Suprapubic skin (tissue), 4 donors: Measurements from ENCODE around the gene CBX4. TPM values are rescaled to one million over a fixed set of nuclear protein-coding genes. Genes with fewer than 3 reads are reported as not detected.

Experiments
- DNase-seq, 2 donors: peaks; one replicate each; pipeline ENCODE4 v3.0.0-alpha.2; 2019; ENCODE audit warnings: low spot score in 2 of 2
- H3K27ac ChIP-seq: fragments of 200-600 bp; sonication (generic); one replicate; pipeline ENCODE4 v1.5.1; 2019
- H3K27me3 ChIP-seq: fragments of 200-600 bp; sonication (generic); one replicate; pipeline ENCODE4 v1.5.1; 2019
- H3K36me3 ChIP-seq: fragments of 200-600 bp; sonication (generic); one replicate; pipeline ENCODE4 v1.5.1; 2019
- H3K4me1 ChIP-seq: fragments of 200-600 bp; sonication (generic); one replicate; pipeline ENCODE4 v1.5.1; 2019
- H3K4me3 ChIP-seq: fragments of 200-600 bp; sonication (generic); one replicate; pipeline ENCODE4 v1.5.1; 2019; ENCODE audit warnings: mild to moderate bottlenecking
- H3K9me3 ChIP-seq: fragments of 200-600 bp; sonication (generic); one replicate; pipeline ENCODE4 v1.5.1; 2019
- CTCF ChIP-seq, 2 donors: fragments of 200-600 bp in 1 of 2; fragments of 450-650 bp in 1 of 2; sonication (generic) in 1 of 2; IDR thresholded peaks; one replicate each; pipeline ENCODE4 v1.5.1; 2016 to 2019; ENCODE audit warnings: antibody characterized with exemption in 2 of 2, mild to moderate bottlenecking in 1 of 2, moderate library complexity in 1 of 2
- EP300 ChIP-seq: sonication (generic); formaldehyde crosslinking; IDR thresholded peaks from one replicate; pipeline ENCODE4 v1.6.1; 2017; ENCODE audit warnings: antibody characterized with exemption
- POLR2A ChIP-seq, 2 donors: fragments of 450-650 bp; IDR thresholded peaks; one replicate each; pipeline ENCODE4 v1.6.1; 2017; ENCODE audit warnings: antibody characterized with exemption in 2 of 2, mild to moderate bottlenecking in 2 of 2, moderate library complexity in 2 of 2
- POLR2AphosphoS5 ChIP-seq, 3 donors: sonication (generic); formaldehyde crosslinking; IDR thresholded peaks; one replicate each; pipeline ENCODE4 v1.6.1; 2017; ENCODE audit warnings: antibody characterized with exemption in 3 of 3
- WGBS: methylation state at CpG from one replicate; pipeline ENCODE4 v1.1.5; 2018; 5-methylcytosine and 5-hydroxymethylcytosine counted together
- total RNA-seq, 4 donors: library from RNA; depleted of rRNA; stranded (reverse); fragments of >200 nt; gene quantifications; one replicate each; pipeline ENCODE4 v1.1.0, GENCODE V29; 2016

The CBX4 gene
- total RNA-seq, 4 donors from 2014 or later, result 33.0 to 47.7 (median 38.0) TPM

DNA sequence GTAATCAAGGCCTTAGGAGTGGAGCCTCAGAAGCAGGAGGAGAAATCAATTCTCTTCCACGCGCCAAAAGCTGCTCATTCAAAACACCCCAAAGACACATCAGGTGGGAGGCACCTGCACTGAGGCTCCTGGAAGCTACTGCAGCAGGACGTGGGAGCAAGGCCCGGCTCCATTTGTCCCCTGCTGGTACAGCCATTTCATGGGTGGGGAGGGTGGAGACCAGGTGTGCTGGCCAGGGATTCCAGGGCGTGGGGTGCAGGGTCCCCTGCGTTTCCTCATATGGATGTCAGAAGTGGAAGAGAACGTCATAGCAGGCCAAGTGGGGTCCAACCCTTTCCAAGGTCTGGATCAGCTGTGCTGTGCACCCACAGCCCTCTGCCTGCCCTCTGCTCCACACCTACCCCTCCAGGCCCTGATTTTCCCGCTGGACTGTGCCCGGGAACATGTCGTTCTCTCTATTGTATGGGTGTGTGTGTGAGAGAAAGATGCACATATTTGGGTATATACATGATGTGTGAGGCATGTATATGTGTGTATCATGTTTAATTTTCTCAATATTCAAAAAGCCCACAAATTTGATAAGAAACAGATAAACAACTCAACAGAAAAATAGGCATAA is 39.2 kb upstream of the CBX4 start:
- 72% methylated on average over 6 of the region's 10 CpGs for WGBS
- H3K4me1 ChIP-seq, result no peaks in the 10 kb centered on the region
- peaks cover 21% of the 10 kb centered on the region for H3K27me3 ChIP-seq
- no peaks in the 10 kb centered on the region for H3K36me3 ChIP-seq
- no peak for DNase-seq
- H3K4me3 ChIP-seq, result no peak overlapping the region
- no peak for TF ChIP-seq POLR2AphosphoS5 (IDR thresholded peaks at IDR 0.05)
- no peak for TF ChIP-seq EP300
- H3K27ac ChIP-seq, result no peak overlapping the region
- H3K9me3 ChIP-seq, result no peaks in the 10 kb centered on the region

GRCh38 chr17:79877041-79877440 is 37.8 kb upstream of the CBX4 start:
- Histone ChIP-seq H3K36me3 (no peaks in the 10 kb centered on the region), H3K27ac (no peak overlapping the region), H3K4me1 (no peaks in the 10 kb centered on the region), H3K9me3 (no peaks in the 10 kb centered on the region), H3K4me3 (no peak overlapping the region), H3K27me3 (peaks cover 16% of the 10 kb centered on the region)
- no peak for DNase-seq
- TF ChIP-seq CTCF (IDR thresholded peaks at IDR 0.05), result no peak
- TF ChIP-seq POLR2A (IDR thresholded peaks at IDR 0.05), result no peak
- TF ChIP-seq EP300, result no peak
- no peak for TF ChIP-seq POLR2AphosphoS5 (IDR thresholded peaks at IDR 0.05)
- 78% methylated on average over 6 of the region's 6 CpGs for WGBS

- WGBS, result 73% methylated on average over 4 of the region's 4 CpGs
- H3K27ac ChIP-seq, result no peak overlapping the region
- H3K27me3 ChIP-seq, result peaks cover 11% of the 10 kb centered on the region
- H3K36me3 ChIP-seq, result no peaks in the 10 kb centered on the region
- no peak for DNase-seq
- no peak for TF ChIP-seq POLR2AphosphoS5 (IDR thresholded peaks at IDR 0.05)
- no peak for TF ChIP-seq POLR2A (IDR thresholded peaks at IDR 0.05)
- no peak for TF ChIP-seq EP300
- no peak for TF ChIP-seq CTCF (IDR thresholded peaks at IDR 0.05)
- H3K4me1 ChIP-seq, result no peaks in the 10 kb centered on the region
- no peaks in the 10 kb centered on the region for H3K9me3 ChIP-seq
- no peak overlapping the region for H3K4me3 ChIP-seq
These were observed 36.3 kb upstream of the CBX4 start for GRCh38 chr17:79875511-79875910.

DNA sequence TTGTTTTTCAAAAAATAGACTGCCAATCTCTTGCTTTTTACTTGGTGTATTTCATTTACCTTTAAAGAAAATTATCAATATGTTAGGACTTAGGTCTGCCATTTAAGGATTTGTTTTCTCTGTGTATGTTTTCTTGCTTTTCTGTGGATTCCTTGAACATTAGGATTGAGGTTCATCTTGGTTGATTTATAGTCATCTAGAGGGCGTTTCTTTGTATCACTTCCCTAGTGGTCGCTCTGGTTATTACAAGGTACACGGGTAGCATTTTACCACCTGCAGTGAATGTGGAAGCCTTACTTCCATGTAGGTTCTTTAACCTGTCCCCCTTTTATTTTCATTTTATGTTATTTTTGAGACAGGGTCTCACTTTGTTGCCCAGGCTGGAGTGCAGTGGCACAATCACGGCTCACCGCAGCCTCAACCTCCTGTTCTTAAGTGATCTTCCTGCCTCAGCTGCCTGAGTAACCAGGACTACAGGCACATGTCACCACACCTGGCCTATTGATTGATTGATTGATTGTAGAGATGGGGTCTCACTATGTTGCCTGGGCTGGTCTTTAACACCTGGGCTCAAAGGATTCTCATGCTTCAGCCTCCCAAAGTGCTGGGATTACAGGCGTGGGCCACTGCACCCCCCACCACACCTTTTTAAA is 35.2 kb upstream of the CBX4 start:
- Histone ChIP-seq H3K36me3 (no peaks in the 10 kb centered on the region), H3K27me3 (peaks cover 11% of the 10 kb centered on the region)
- WGBS, result 41% methylated on average over 6 of the region's 6 CpGs

GRCh38 chr17:79873583-79873982 is 34.3 kb upstream of the CBX4 start:
- peaks cover 11% of the 10 kb centered on the region for H3K27me3 ChIP-seq
- no peaks in the 10 kb centered on the region for H3K4me1 ChIP-seq
- no peaks in the 10 kb centered on the region for H3K36me3 ChIP-seq
- no peaks in the 10 kb centered on the region for H3K9me3 ChIP-seq
- TF ChIP-seq POLR2AphosphoS5 (IDR thresholded peaks at IDR 0.05), result no peak
- TF ChIP-seq CTCF (IDR thresholded peaks at IDR 0.05), result no peak
- no peak for TF ChIP-seq POLR2A (IDR thresholded peaks at IDR 0.05)
- no peak for TF ChIP-seq EP300
- WGBS, result 92% methylated on average over 9 of the region's 9 CpGs
- H3K27ac ChIP-seq, result no peak overlapping the region
- no peak overlapping the region for H3K4me3 ChIP-seq
- DNase-seq, result no peak

More for the DNA sequence above, 35.2 kb upstream of the CBX4 start:
- Histone ChIP-seq H3K4me3 (no peak overlapping the region), H3K9me3 (no peaks in the 10 kb centered on the region), H3K4me1 (no peaks in the 10 kb centered on the region), H3K27ac (no peak overlapping the region)
- TF ChIP-seq POLR2A (IDR thresholded peaks at IDR 0.05), result no peak
- TF ChIP-seq EP300, result no peak
- peak in 1 of 2 donors; percentile 39 for TF ChIP-seq CTCF (IDR thresholded peaks at IDR 0.05)
- DNase-seq, result no peak
